GM19193 (cell line): ENCODE results near the gene SSTR5.

ENCODE experiments used
- POLR2A ChIP-seq: IDR thresholded peaks from 4 replicates; pipeline ENCODE4 v1.6.1; 2011; ENCODE audit not compliant: insufficient read depth, insufficient read length; ENCODE audit errors: extremely low read depth

SSTR5 gene

DNA sequence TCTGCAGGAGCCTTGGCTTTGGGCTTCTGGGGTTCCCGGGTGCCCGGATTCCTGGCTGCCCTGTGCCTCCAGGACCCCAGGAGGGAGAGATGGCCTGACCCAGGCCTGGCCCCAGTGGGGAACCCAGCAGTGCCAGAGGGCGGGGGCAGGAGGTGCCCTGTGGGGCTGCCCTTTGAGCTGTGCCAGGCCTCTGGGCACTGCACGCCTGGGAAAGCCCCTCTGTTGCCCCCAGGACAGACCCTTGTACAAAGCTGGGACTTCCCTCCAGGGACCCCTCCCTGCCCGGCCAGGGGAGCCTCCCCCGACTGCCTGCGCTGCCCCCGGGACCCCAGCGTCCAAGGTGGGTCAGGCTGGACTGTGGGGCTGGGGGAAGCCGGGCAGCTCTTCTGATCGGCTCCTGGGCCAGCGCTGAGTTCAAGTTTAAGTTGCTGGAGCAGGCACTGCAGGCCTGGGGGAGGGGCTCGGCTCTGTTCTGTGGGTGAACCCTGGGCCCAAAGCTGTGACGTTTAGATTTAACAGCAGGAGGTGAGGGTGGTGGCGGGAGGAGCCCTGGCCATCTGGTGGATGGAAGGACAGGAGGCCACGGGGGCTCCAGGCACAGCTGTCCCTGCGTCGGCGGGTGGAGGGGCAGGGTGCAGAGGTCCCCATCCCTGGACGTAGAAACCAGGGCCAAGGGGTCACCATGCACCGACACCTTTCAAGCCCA is 51.1 kb downstream of the SSTR5 start:
- TF ChIP-seq POLR2A: no peak

DNA sequence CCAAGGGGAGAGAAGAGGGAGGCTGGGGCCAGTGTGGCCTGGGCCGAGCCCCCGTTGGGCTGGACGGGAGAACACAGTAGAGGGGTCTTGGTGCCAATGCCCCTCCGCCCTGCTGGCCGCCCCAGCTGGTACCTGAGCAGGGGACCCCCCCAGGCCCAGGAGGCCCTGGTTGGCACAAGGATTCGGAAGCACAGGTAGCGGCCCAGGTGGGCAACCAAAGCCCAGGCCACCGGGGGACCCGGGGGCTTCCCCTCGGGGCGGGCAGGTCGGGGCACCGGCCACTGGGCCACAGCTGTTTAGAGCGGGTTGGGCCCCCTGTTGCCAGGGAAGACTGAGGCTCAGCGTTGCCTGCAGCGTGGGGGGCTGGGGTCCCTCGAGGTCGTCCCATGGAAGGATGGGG is 51.7 kb downstream of the SSTR5 start:
- TF ChIP-seq POLR2A: no peak

DNA sequence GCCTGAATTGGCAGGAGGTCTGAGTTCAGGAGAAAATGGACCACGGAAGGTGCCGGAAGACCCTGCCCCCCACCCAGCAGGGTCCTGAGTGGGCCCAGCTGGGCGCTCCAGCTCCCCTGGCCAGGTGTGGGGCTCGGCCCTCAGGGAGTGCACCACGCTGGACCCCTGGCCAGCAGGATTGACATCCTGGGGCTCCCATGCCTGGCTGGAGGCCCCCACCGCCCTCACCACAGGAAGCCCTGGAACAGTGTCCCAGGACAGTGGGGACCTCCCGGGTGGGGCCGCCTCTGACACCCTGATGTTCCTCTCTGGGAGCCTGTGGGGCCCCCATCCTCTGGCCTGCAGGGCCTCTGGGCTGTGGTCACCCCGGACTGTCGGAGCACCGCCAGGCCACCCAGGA is 52.2 kb downstream of the SSTR5 start:
- TF ChIP-seq POLR2A: no peak

DNA sequence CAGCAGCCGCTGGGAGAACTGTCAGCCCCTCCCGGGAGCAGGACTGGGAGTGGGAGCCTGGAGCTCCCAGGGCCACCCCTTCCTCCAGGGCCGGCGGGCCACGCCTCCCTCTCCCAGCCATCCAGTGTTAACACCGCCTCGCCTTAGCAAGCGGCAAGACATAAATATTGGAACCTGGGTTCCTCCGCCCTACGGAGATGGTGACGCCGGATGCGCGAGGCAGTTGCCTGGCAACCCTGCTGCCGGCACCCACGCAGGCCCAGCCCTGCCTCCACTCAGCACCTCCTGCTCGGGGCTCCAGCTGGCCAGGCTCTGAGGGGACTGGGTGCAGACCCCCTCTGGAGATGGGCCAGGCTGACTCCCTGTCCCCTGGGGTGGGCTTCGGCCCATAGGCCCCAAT is 52.9 kb downstream of the SSTR5 start:
- no peak for TF ChIP-seq POLR2A

DNA sequence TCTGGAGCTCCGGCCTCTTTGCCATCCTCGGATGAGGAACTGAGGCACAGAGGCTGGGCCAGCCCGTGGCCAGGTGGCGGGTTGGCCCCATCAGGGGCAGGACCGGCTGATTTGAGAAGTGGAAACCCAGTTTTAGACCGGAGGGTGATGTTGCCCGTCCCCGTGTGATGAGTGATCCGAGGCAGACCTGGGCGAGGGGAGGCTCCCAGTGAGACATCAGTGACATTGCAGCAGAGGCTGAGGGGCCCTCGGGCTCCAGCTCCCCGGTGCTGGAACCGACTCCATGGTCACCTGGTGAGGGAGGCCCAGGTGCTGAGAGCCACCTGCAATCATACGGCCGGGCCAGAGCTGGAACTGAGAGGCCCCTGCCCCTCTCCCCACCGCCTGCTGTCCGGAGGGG is 53.5 kb downstream of the SSTR5 start:
- TF ChIP-seq POLR2A: no peak

DNA sequence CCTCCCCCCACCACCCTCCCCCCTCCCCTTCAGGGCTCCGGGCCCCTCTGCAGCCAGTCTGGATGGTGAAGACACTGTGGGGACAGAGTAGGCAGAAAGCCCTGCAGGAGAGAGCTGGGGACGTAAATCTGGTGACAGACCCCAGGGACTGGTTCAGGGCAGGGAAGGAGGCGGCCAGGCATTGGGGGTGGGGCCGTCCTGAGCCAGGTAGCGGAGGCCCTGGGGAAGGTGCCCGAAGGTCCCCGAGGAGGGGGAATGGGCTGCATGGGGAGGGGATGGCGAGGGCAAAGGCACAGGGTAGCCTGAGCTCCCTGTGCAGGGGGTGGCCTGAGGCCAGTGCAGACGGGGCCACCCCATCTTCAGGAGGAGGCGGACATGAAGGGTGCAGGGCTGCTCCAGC is 54.0 kb downstream of the SSTR5 start:
- TF ChIP-seq POLR2A: no peak

DNA sequence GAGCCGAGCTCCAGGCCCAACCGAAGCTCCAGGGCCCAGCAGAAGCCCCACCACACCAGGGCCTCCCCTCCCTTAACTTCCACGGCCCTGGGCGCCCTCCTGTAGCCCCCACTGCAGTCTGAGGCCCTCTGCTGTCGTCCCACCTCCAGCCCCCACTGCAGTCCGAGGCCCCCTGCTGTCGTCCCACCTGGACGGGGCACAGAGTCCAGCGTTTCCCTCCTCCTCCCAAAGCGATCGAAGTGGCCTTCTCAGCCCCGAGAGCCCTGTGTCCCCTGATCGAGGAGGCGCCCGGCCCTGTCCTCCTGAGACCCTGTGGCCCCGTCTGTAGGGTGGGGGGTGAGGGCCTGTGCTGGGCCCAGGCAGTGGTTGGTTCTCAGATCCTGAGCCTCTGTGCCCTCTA is 54.6 kb downstream of the SSTR5 start:
- no peak for TF ChIP-seq POLR2A

DNA sequence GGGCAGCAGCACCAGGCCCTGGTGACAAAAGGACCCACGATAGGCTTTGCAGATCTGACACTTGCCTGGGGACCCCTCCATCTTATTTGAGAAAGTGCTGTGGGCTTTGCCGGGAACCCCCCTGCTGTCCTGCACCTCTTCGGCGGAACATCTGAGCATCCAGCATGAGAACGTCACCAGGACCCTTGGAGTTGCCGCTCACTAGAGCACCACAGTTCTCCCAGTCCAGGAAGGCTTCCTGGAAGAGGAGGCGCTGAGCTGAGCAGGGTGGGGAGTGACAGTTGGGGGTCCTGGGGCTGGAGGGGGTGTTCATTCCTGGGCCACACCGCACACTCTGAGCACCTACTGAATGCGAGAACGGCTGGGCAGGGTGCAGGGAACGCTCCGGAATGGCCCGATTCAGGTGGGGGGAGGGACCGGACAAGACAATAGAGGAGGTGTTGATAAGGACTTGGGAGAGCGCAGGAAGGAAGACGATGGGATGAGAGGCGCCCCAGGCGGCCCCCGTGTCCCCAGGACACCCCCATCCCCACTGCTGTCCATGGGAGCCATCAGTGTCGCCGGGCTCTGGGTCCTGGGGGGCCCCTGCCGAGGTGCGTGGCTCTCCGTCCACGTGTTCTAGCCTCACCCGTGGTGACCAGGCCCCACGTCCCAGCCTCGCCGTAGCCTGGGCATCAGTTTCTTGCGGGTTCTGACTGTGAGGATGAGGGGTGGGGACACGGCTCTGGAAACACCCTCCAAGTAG is 55.6 kb downstream of the SSTR5 start:
- TF ChIP-seq POLR2A: no peak

DNA sequence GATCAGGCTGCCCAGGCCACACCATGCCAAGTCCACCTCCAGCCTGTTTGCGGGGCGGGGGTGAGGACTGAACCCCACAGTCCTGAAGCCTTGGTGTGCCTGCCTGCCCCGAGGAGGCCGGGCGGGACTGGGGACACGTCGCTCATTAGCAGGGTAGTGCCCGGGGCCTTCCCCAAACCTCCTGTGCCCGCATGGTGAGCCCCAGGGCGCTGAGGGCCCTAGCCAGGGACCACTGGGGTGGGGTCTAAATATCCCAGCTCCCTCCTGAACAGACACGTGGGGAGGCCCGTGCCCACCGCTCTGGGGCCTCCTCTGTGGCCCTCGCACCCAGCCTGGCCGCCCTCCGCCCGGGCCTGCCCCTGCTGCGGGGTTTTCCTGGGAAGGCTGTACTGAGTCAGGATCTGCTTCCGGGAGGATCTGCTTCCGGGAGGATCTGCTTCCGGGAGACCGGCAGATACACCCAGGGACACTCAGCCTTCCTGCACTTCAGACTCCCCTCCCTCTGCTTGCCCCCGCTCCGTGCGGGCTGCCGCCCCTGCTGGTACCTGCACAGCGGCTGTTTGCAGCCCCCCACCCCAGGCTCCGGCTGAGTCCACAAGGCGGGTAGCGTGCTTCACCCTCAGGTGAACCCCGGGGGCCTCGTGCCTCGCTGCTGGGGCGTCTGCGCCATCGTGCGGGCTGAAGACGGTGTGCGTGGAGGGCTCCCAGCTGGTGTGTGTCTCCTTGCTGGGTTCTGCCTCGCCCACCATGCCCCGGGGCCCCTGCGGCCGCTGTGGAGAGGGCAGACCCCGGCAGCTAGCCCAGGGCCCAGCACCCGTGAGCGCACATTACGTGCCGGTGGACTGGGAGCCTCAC is 56.8 kb downstream of the SSTR5 start:
- no peak for TF ChIP-seq POLR2A

DNA sequence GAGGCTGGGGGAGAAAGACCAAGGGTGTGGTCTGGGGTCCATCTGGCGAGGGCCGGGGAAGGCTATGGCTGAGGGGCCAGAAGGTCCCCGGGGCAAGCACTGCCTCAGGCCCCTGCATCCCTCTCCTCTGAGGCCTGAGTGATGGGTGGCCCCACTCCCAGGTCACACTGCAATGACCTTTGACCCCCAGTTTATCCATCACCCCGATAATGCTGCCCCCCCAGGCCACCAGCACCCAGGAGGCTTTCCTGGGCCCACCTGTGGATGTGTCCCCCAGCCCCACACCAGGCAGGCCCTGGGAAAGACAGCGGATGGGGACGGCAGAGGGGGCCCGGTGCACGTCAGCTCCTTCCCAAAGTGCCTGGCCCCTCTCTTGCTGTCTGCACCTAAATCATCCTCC is 57.8 kb downstream of the SSTR5 start:
- no peak for TF ChIP-seq POLR2A
